Measurements from ENCODE around the gene CD36. TPM values are rescaled to one million over a fixed set of nuclear protein-coding genes. Genes with fewer than 3 reads are reported as not detected.

Gene CD36
- total and polyA plus RNA-seq, 2 of the 8 experiments (the other 6 are each of a cell fraction or from before 2014, with no cell fraction given), result 0.33 to 0.60 TPM

- TF ChIP-seq CHD7 (IDR thresholded peaks at IDR 0.05; ENCODE audit: insufficient replicate concordance, low read length), result no peak
Measured at GRCh38 chr7:80640846-80641245, 2.4 kb downstream of the CD36 start (continued).

Data from H1 (cell line).